NCI-H226 (cell line): Measurements from ENCODE around the gene MIPEP.
A peak's percentile ranks its signal among the peaks of the same experiment; 100 is the strongest.
"Not testable (repeated sequence)": the region's sequence is repeated elsewhere in the genome, so short reads cannot be mapped to it uniquely, and the experiment has no call there.

ENCODE experiments used
- DNase-seq: peaks from one replicate; pipeline ENCODE4 v3.0.0-alpha.2; 2015

Gene MIPEP

DNA sequence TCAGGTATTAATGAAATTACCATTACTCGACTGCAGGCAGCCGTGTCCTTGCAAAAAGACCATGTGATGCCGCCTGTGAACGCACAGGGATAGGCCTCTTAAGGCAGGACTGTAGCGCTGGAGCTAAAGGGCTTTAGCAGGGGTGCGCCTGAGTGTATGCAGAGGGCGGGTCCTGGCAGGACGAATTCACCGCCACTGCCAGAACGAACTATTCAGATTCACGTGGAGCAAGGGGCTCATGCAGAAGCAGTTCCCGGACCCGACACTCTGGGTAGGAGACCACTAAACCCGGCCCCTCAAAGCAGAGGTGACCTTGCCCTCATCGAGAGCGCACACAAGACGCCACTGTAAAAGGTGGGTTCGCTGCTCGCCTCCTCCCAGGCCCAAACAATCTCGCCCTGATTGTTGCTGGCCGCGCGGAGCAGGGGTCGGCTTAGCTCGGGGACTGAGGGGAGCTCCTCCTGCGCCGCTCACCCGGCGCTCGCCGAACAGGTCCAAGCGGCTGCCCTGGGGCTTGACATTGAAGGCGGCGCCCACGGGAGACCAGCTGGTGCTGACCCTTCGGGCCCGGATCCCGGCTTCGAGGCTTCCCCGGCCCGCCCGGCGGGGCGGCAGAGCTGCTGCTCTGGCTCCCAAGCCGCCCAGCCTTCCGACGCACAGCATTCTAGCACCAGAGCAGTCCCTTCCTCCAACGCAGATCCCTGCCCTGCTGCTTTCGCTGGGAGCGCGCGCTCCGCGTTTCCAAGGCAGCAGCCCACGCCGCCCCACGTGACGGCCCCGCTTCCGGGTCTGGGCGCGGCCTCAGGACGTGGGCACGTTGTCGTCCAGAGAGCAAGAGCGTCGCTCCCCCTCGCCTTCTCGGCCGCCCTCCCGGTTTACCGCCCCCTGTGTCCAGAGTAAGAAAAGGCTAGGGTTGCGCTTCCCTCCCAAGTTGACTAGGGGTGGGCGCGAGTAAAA lies at the start of gene MIPEP:
MIPEP (minus strand) TSS at position 743 of the 957 bp plus-strand sequence; CDS start at position 663, 80 bp downstream.
- peak; percentile 82 for DNase-seq

DNA sequence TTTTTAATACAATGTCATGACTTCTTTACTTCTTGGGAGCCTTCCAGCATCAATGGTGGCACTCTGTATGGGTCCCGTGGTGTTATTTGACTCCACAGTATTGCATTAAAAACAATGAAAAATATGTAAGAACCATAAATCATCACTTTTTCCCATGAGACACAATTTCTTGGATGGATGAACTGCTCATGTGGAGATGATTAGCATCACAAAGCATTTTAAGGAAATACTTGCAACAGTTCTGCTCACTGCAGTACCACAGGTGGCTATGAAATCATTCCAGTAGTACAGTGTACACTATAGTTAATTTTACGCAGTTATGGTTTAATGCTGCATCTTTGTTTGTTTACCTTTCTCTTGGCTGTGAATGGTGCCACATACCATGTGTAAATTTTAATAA lies 45.3 kb upstream of the MIPEP start:
- DNase-seq = no peak

DNA sequence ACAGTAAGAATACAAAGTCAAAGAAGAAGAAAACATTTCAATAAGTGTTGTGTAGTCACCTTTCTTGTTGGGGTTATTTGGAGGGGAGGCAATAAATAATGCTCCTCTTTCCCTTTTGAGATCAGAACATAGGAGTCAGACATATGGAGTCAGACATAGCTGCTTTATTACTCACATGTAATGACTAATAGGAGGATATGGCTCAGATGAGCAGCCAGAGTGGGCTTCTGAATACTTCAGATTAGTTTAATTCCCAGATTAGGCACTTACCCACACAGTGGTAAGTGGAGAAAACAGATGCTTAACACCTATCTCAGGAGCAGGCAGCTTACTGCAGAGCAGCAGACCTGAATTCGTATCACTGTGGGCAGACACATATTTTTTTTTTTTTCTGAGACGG lies 39.8 kb upstream of the MIPEP start:
- DNase-seq = peak; percentile 65

GRCh38 chr13:23923031-23923430 lies 33.8 kb upstream of the MIPEP start:
- no peak for DNase-seq

DNA sequence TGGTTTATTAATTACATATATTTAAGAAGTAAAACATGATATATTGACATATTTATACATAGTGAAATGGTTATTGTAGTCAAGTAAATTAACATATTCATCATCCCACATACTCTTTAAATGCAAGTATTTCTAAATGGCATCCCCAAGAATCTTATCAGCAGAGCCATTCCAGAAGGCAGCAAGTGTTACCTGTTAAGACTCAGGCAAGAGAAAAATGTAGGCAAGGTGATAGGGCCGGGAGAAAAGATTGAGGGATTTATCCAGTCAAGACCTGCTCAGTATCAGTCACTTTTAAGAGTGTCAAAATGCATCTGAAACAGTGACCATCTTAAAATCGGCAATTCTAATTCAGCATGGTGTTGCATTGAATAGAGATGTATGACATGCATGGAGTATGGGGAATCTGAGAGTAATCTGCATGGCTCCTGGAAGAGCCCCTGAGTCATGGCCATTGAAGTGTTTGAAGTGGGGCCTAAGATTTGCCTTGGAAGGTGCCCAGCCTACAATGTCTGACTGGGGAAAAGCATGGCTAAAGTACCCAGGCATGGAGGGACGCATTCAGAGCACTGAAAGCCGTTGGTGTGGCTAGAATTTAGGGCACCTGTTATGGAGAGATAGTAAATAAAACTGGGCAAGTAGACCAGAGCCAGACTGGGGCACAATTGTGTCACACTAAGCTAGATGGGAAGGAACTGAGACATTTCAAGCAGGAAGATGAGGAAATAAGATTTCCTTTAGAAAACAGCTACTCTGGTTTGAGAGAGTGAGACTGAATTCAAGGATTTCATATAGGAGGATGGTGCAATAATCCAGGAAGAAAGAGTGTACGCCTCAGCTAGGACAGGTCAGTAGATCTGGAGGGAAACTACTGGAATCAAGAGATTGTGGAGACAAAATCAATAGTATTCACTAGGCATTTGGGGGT lies 33.1 kb upstream of the MIPEP start:
- no peak for DNase-seq

DNA sequence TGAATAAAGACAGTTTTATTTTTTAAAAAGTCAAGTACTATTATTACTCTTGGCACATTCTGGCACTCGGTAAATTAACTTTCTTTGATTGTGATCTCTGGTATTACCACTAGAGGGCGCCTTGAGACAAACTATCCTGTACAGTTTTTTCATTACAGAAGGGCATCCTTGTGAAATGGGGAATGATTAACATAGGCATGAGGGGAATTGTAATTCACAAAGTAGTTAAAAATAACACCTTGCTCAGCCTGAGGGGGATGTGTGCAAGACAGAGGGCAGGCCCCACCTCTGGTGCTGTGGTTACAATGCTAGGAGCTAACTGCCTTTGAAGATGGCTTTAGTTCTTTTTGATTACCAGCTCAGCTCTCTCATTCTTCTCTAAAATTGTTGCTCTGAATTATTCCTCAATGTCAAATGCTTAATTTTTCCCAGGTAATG lies 32.3 kb upstream of the MIPEP start:
- no peak for DNase-seq

- no peak for DNase-seq
Observed at GRCh38 chr13:23919006-23919405, 29.8 kb upstream of the MIPEP start.

- no peak for DNase-seq
Observed at GRCh38 chr13:23918208-23918607, 29.0 kb upstream of the MIPEP start.

GRCh38 chr13:23915308-23915707 lies 26.1 kb upstream of the MIPEP start:
- DNase-seq = no peak

- no peak for DNase-seq
Observed at GRCh38 chr13:23912469-23912868, 23.3 kb upstream of the MIPEP start.

GRCh38 chr13:23909606-23910005 lies 20.4 kb upstream of the MIPEP start:
- DNase-seq = no peak

GRCh38 chr13:23905766-23906165 lies 16.6 kb upstream of the MIPEP start:
- DNase-seq = no peak

DNA sequence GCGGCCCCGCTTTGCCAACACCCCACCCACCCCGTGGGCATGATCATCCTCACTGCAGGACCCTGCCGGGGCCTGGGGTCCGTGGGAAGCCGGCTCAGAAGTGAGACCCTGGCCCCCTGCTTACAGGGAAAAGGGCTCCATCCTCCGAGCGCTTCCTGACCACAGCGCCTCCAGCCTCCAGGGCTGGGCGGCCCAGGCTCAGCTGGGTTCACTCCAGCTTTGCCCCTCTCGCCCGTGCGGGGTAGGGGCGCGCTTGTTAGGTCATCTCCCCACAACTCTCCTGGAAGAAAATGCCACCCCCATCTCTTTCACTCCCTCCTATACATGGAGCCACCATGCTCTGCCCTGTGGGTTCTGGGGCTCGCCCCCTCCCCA lies 14.7 kb upstream of the MIPEP start:
- DNase-seq = no peak

DNA sequence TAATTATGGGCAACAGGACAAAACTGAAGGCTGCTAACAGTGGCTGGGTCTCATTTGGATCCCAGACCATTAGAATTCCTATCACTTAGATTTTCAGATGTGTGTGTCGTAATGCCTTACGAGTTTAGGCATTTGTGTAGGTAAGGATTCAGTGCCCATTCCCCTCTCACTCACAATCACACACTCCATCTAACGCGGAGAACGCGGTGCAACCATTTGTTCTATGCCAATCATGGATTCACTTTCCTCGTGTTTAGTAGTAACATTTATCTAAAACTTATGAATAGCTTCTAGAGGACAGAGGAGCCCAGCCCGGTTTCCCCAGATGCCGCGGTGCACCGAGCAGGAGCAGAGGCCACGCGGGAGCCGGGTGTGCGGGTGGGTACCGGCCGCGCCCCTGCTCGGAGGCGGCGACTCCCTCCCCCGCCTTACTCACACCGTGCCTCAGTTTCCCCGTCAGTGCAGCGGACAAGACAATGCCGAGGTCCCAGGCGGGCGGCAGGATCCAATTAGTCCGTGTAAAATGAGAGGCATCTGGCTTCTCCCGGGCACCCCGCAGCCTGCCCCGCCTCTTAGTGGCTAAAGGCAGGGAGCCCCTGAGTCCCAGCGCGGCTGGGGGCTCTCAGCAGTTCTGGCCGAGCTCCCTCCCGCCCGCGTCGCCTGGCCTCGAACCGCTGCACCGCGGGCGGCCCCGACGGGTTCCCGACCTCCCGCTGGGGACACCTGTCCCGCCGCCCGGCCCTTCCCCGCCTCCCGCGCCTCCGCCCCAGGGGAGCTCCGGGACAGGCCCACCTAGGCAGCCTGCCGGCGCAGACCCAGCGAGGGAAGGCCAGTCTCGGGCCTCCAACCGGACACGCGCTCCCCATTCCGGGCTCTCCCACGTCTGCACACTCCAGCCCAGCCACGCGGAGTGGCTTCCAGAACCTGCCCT lies 14.0 kb upstream of the MIPEP start:
- no peak for DNase-seq

DNA sequence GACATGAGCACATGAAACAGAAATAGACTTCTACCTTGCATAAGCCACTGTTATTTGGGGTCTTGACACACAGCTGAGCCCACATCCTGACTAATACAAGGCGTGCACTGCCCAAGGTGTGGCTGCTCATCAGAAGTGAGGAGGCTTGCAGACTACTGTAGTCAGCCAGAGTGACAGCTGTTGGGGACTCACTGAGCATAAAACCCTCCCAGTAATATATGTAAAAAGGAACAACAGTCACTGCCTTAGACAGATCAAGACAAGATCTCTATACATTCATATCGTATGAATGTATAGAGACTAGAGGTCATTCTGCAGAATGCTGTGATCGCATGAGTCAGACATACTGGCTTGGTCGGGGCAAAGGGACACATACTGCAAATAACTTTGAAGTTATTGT lies 12.2 kb upstream of the MIPEP start:
- no peak for DNase-seq

GRCh38 chr13:23899555-23899954 lies 10.4 kb upstream of the MIPEP start:
- no peak for DNase-seq

DNA sequence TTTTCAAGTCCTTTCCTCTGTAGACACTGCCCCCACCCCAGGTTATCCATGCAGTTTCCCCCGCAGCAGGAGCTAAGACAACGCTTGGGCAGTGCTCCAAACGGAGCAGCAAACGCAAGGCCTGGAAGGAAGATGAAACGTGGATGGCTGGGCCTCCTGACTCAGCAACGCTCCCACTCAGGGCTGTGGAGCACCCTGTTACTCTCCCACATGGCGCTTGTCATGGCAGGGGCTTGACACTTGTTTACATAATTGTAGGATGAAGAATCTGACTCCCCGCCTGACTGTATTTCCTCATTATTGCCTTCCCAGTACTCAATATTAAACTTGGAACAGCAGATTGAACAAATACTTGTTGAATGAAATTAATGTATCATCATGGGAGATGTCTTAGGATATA lies 8.9 kb upstream of the MIPEP start:
- no peak for DNase-seq

DNA sequence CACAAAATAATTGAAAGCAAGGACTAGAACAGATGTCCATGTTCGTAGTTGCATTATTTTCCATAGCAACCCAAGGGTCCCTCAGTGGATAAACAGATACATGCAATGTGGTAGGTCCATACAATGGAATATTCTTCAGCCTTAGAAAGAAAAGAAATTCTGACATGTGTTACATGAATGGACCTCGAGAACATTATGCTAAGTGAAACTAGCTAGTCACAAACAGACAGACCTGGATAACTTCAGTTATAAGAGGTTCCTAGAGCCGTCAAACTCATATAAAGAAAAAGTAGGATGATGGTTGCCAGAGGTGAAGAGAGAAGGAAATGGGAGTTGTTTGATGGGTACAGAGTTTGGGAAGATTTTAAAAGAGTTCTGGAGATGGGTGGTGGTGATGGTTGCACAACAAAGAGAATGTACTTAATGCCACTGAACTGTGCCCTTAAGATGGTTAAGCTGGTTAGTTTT lies 8.3 kb upstream of the MIPEP start, which contains the start of gene C1QTNF9B:
C1QTNF9B (minus strand) TSS at position 51 of the 468 bp plus-strand sequence.
- not testable (repeated sequence) for DNase-seq

GRCh38 chr13:23894746-23895145 lies 5.5 kb upstream of the MIPEP start:
- DNase-seq = not testable (repeated sequence)

DNA sequence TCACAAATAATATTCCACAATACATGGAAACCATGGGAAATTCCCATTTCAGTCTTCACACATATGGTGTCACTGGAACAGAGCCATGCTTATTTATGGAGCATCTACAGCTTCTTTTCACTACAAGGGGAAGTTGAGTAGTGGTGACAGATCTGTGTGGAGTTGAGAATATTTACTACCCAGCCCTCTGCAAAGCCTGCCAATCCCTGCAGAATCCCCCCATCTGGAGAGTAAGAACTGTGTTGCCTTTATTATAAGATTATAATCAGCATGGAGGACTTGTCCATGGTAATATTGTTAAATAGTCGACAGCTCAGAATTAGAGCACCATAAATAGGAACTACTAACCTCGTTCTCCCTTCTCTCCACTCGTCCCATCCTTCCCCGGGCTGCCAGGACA lies 4.6 kb upstream of the MIPEP start:
- DNase-seq = not testable (repeated sequence)

DNA sequence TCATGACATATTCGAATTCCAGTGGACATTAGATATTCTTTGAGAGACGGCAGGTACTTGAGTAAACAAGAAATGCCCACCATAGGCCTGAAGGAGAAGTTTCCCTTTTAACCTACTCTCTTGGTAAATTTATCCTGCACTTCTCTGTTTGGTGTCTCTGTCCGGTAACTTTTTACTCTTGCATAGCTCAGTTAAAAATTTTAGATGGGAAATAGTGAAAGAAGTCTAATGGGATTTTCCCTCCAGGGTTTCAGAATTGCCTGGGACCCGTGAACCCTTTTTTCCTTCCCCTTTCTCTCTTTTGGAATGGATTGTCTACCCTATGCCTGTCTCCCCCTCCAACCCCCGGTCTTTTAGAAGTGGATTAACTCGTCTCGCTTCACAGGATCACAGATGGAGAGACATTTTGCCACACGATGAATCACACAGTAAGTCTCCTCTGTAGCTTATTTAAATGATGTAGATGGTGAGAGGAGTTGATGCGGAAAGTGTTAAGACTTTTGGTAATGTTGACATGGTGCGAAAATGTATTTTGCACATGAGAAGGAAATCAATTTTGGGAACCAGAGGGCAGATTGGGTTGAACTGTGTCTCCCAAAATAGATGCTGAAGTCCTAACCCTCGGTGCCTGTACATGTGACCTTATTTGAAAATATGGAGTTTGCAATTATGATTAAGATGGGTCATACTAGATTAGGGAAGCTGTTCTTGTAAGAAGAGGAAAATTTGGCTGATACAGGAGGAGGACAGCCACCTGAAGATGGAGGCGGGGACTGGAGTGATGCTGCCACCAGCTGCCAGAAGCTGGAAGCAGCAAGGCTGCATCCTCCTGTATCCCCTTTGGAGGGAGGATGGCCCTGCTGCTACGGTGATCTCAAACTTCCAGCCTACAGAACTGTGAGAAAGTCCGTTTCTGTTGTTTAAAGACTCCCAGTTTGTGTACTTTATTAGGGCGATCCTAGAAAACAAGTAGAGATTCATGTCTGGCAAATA lies 711 bp upstream of the MIPEP start:
- no peak for DNase-seq
